Measurements from ENCODE around the gene ICE1.

DNA sequence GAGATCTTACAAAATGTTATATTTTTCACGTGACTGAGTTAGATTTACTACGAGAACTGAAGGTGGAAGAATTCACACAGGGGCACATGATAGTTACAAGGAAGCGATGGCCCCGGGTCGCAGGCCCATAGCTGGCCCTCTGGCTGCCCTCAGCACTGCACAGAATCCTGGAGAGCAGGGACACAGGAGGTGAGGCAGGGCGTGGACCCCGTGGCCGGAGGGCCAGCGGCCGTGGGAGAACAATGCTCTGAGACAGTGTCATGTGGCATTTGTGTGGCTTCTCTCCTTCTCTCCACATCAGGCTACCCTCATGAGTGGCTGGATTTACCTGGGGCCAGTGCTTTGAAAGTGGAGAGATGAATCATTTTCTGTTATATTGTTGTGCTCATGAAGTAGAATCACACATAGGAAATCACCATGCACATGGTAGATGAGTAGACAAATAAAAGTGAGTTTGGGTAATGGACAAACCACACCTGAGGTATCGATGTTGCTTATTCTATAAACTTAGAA lies 89.5 kb downstream of the ICE1 start:
- TF ChIP-seq, protein P1, sequence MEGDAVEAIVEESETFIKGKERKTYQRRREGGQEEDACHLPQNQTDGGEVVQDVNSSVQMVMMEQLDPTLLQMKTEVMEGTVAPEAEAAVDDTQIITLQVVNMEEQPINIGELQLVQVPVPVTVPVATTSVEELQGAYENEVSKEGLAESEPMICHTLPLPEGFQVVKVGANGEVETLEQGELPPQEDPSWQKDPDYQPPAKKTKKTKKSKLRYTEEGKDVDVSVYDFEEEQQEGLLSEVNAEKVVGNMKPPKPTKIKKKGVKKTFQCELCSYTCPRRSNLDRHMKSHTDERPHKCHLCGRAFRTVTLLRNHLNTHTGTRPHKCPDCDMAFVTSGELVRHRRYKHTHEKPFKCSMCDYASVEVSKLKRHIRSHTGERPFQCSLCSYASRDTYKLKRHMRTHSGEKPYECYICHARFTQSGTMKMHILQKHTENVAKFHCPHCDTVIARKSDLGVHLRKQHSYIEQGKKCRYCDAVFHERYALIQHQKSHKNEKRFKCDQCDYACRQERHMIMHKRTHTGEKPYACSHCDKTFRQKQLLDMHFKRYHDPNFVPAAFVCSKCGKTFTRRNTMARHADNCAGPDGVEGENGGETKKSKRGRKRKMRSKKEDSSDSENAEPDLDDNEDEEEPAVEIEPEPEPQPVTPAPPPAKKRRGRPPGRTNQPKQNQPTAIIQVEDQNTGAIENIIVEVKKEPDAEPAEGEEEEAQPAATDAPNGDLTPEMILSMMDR (IDR thresholded peaks at IDR 0.05 in 8 of 11, conservative IDR thresholded peaks at IDR 0.05 in 3 of 11) = no peak
- TF ChIP-seq POLR2A (IDR thresholded peaks at IDR 0.05) = no peak

Data from spleen (tissue), 7 donors.